ENCODE data around the gene WRAP73. TPM values are rescaled to one million over a fixed set of nuclear protein-coding genes. Genes with fewer than 3 reads are reported as not detected.

The WRAP73 gene
- total and polyA plus RNA-seq, 4 donors: 12.3 to 22.8 (median 14.9) TPM

- no peak for DNase-seq (ENCODE audit: low read depth in 4 of 6, low spot score in 6 of 6)
- WGBS (ENCODE audit: insufficient coverage): 96% methylated on average over 16 of the region's 26 CpGs
- no peak overlapping the region for H3K27ac ChIP-seq (ENCODE audit: low read depth, low read length)
- H3K4me1 ChIP-seq (ENCODE audit: control insufficient read depth, insufficient read depth, low read length): no peaks in the 10 kb centered on the region
- H3K36me3 ChIP-seq (ENCODE audit: control insufficient read depth, insufficient read depth, low read length): peaks cover 82% of the 10 kb centered on the region
- H3K4me3 ChIP-seq (ENCODE audit: low read depth, low read length): no peak overlapping the region
- no peaks in the 10 kb centered on the region for H3K9me3 ChIP-seq (ENCODE audit: control insufficient read depth, insufficient read depth, low read length)
- no peaks in the 10 kb centered on the region for H3K27me3 ChIP-seq (ENCODE audit: control insufficient read depth, insufficient read depth, low read length)
Measured at GRCh38 chr1:3641046-3641760, 8.7 kb downstream of the WRAP73 start.

- DNase-seq (ENCODE audit: low read depth in 4 of 6, low spot score in 6 of 6): no peak
- Histone ChIP-seq H3K4me3 (ENCODE audit: low read depth, low read length) (no peak overlapping the region), H3K36me3 (ENCODE audit: control insufficient read depth, insufficient read depth, low read length) (peaks cover 82% of the 10 kb centered on the region), H3K4me1 (ENCODE audit: control insufficient read depth, insufficient read depth, low read length) (no peaks in the 10 kb centered on the region), H3K27ac (ENCODE audit: low read depth, low read length) (no peak overlapping the region), H3K27me3 (ENCODE audit: control insufficient read depth, insufficient read depth, low read length) (no peaks in the 10 kb centered on the region), H3K9me3 (ENCODE audit: control insufficient read depth, insufficient read depth, low read length) (no peaks in the 10 kb centered on the region)
- WGBS (ENCODE audit: insufficient coverage): 91% methylated on average over 33 of the region's 36 CpGs
Measured at GRCh38 chr1:3640121-3640837, 9.6 kb downstream of the WRAP73 start.

GRCh38 chr1:3639397-3639911 is 10.4 kb downstream of the WRAP73 start:
- H3K36me3 ChIP-seq (ENCODE audit: control insufficient read depth, insufficient read depth, low read length): peaks cover 87% of the 10 kb centered on the region
- H3K4me3 ChIP-seq (ENCODE audit: low read depth, low read length): no peak overlapping the region
- DNase-seq (ENCODE audit: low read depth in 4 of 6, low spot score in 6 of 6): no peak
- 93% methylated on average over 22 of the region's 23 CpGs for WGBS (ENCODE audit: insufficient coverage)
- no peaks in the 10 kb centered on the region for H3K9me3 ChIP-seq (ENCODE audit: control insufficient read depth, insufficient read depth, low read length)
- H3K27ac ChIP-seq (ENCODE audit: low read depth, low read length): no peak overlapping the region
- H3K27me3 ChIP-seq (ENCODE audit: control insufficient read depth, insufficient read depth, low read length): no peaks in the 10 kb centered on the region
- H3K4me1 ChIP-seq (ENCODE audit: control insufficient read depth, insufficient read depth, low read length): no peaks in the 10 kb centered on the region

- H3K36me3 ChIP-seq (ENCODE audit: control insufficient read depth, insufficient read depth, low read length): peaks cover 91% of the 10 kb centered on the region
- no peak overlapping the region for H3K27ac ChIP-seq (ENCODE audit: low read depth, low read length)
- H3K27me3 ChIP-seq (ENCODE audit: control insufficient read depth, insufficient read depth, low read length): no peaks in the 10 kb centered on the region
- H3K4me1 ChIP-seq (ENCODE audit: control insufficient read depth, insufficient read depth, low read length): no peaks in the 10 kb centered on the region
- DNase-seq (ENCODE audit: low read depth in 4 of 6, low spot score in 6 of 6): no peak
- no peaks in the 10 kb centered on the region for H3K9me3 ChIP-seq (ENCODE audit: control insufficient read depth, insufficient read depth, low read length)
- no peak overlapping the region for H3K4me3 ChIP-seq (ENCODE audit: low read depth, low read length)
- WGBS (ENCODE audit: insufficient coverage): 100% methylated on average over 1 of the region's 15 CpGs
Measured at GRCh38 chr1:3638676-3639075, 11.2 kb downstream of the WRAP73 start.

GRCh38 chr1:3638027-3638426 is 11.9 kb downstream of the WRAP73 start:
- DNase-seq (ENCODE audit: low read depth in 4 of 6, low spot score in 6 of 6): no peak
- Histone ChIP-seq H3K4me1 (ENCODE audit: control insufficient read depth, insufficient read depth, low read length) (no peaks in the 10 kb centered on the region), H3K27ac (ENCODE audit: low read depth, low read length) (no peak overlapping the region), H3K4me3 (ENCODE audit: low read depth, low read length) (no peak overlapping the region), H3K9me3 (ENCODE audit: control insufficient read depth, insufficient read depth, low read length) (no peaks in the 10 kb centered on the region), H3K27me3 (ENCODE audit: control insufficient read depth, insufficient read depth, low read length) (no peaks in the 10 kb centered on the region), H3K36me3 (ENCODE audit: control insufficient read depth, insufficient read depth, low read length) (peaks cover 92% of the 10 kb centered on the region)
- WGBS (ENCODE audit: insufficient coverage): 89% methylated on average over 11 of the region's 12 CpGs

- Histone ChIP-seq H3K36me3 (ENCODE audit: control insufficient read depth, insufficient read depth, low read length) (peaks cover 98% of the 10 kb centered on the region), H3K27me3 (ENCODE audit: control insufficient read depth, insufficient read depth, low read length) (no peaks in the 10 kb centered on the region), H3K9me3 (ENCODE audit: control insufficient read depth, insufficient read depth, low read length) (no peaks in the 10 kb centered on the region), H3K4me3 (ENCODE audit: low read depth, low read length) (no peak overlapping the region), H3K27ac (ENCODE audit: low read depth, low read length) (no peak overlapping the region), H3K4me1 (ENCODE audit: control insufficient read depth, insufficient read depth, low read length) (no peaks in the 10 kb centered on the region)
- 98% methylated on average over 10 of the region's 11 CpGs for WGBS (ENCODE audit: insufficient coverage)
- DNase-seq (ENCODE audit: low read depth in 4 of 6, low spot score in 6 of 6): no peak
Measured at GRCh38 chr1:3636531-3636930, 13.4 kb downstream of the WRAP73 start.

GRCh38 chr1:3636080-3636479 is 13.8 kb downstream of the WRAP73 start:
- Histone ChIP-seq H3K27me3 (ENCODE audit: control insufficient read depth, insufficient read depth, low read length) (no peaks in the 10 kb centered on the region), H3K4me3 (ENCODE audit: low read depth, low read length) (no peak overlapping the region), H3K9me3 (ENCODE audit: control insufficient read depth, insufficient read depth, low read length) (no peaks in the 10 kb centered on the region), H3K27ac (ENCODE audit: low read depth, low read length) (no peak overlapping the region), H3K36me3 (ENCODE audit: control insufficient read depth, insufficient read depth, low read length) (peaks cover 98% of the 10 kb centered on the region), H3K4me1 (ENCODE audit: control insufficient read depth, insufficient read depth, low read length) (no peaks in the 10 kb centered on the region)
- DNase-seq (ENCODE audit: low read depth in 4 of 6, low spot score in 6 of 6): no peak
- WGBS (ENCODE audit: insufficient coverage): 97% methylated on average over 12 of the region's 14 CpGs

- H3K4me1 ChIP-seq (ENCODE audit: control insufficient read depth, insufficient read depth, low read length): no peaks in the 10 kb centered on the region
- WGBS (ENCODE audit: insufficient coverage): 91% methylated on average over 22 of the region's 22 CpGs
- no peaks in the 10 kb centered on the region for H3K9me3 ChIP-seq (ENCODE audit: control insufficient read depth, insufficient read depth, low read length)
- no peaks in the 10 kb centered on the region for H3K27me3 ChIP-seq (ENCODE audit: control insufficient read depth, insufficient read depth, low read length)
- H3K36me3 ChIP-seq (ENCODE audit: control insufficient read depth, insufficient read depth, low read length): peaks cover 98% of the 10 kb centered on the region
- DNase-seq (ENCODE audit: low read depth in 4 of 6, low spot score in 6 of 6): no peak
- H3K4me3 ChIP-seq (ENCODE audit: low read depth, low read length): no peak overlapping the region
- no peak overlapping the region for H3K27ac ChIP-seq (ENCODE audit: low read depth, low read length)
Measured at GRCh38 chr1:3634059-3634800, 15.7 kb downstream of the WRAP73 start.

- Histone ChIP-seq H3K27me3 (ENCODE audit: control insufficient read depth, insufficient read depth, low read length) (no peaks in the 10 kb centered on the region), H3K27ac (ENCODE audit: low read depth, low read length) (no peak overlapping the region), H3K36me3 (ENCODE audit: control insufficient read depth, insufficient read depth, low read length) (peaks cover 98% of the 10 kb centered on the region), H3K4me3 (ENCODE audit: low read depth, low read length) (no peak overlapping the region), H3K4me1 (ENCODE audit: control insufficient read depth, insufficient read depth, low read length) (no peaks in the 10 kb centered on the region), H3K9me3 (ENCODE audit: control insufficient read depth, insufficient read depth, low read length) (no peaks in the 10 kb centered on the region)
- DNase-seq (ENCODE audit: low read depth in 4 of 6, low spot score in 6 of 6): no peak
- 97% methylated on average over 23 of the region's 28 CpGs for WGBS (ENCODE audit: insufficient coverage)
Measured at GRCh38 chr1:3633344-3634058, 16.4 kb downstream of the WRAP73 start.

Measured in spinal cord (tissue), 10 donors.